Skin epidermis (tissue), 12 donors: Measurements from ENCODE around the gene ZER1.

Experiments used
- H3K27ac ChIP-seq, 21 experiments: fragments of 200-600 bp; sonication (generic) in 11 of 21; one replicate each; pipeline ENCODE4 v1.5.0; 2020; ENCODE audit warnings: mild to moderate bottlenecking in 3 of 21, inconsistent platforms in 2 of 21, moderate library complexity in 2 of 21
- H3K4me3 ChIP-seq, 7 experiments: fragments of 200-600 bp; sonication (generic) in 2 of 7; one replicate each; pipeline ENCODE4 v1.5.0; 2020; ENCODE audit warnings: inconsistent platforms in 2 of 7, mild to moderate bottlenecking in 2 of 7, moderate library complexity in 1 of 7

Gene ZER1

GRCh38 chr9:128750926-128751595, 20.7 kb downstream of the ZER1 start:
- H3K4me3 ChIP-seq, result no peak overlapping the region
- H3K27ac ChIP-seq, result no peak overlapping the region

DNA sequence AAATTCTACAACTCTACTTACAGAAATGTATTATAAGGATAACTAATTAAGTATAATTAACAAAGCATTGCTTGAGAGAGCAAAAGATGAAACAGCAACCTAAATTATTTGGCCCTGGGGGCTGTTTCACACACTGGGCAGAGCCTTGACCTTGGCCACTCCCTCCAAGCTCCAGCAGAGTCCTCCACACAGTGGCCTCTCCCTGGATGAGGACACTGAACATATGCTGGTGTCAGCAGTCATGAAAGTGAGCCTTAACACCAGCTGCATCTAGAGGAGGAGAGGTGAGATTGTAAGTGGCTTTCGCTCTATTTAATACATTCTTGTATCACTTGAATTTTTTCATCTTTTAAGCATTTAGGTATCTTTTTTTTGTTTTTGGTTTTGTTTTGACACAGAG, 24.5 kb downstream of the ZER1 start:
- Histone ChIP-seq H3K4me3 (no peak overlapping the region), H3K27ac (no peak overlapping the region)

DNA sequence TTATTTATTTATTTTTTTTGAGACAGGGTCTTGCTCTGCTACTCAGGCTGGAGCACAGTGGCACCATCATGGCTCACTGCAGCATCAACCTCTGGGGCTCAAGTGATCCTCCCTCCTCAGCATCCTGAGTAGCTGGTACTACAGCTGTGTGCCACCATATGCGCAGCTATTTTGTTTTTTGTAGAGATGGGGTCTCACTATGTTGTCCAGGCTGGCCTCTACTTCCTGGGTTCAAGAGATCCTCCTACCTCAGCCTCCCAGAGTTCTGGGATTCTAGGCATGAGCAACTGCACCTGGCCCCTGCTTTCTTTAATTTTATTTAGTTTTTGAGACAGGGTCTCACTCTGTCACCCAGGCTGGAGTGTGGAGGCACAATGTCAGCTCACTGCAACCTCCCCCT, 28.3 kb downstream of the ZER1 start:
- H3K4me3 ChIP-seq, result no peak overlapping the region
- H3K27ac ChIP-seq, result no peak overlapping the region

DNA sequence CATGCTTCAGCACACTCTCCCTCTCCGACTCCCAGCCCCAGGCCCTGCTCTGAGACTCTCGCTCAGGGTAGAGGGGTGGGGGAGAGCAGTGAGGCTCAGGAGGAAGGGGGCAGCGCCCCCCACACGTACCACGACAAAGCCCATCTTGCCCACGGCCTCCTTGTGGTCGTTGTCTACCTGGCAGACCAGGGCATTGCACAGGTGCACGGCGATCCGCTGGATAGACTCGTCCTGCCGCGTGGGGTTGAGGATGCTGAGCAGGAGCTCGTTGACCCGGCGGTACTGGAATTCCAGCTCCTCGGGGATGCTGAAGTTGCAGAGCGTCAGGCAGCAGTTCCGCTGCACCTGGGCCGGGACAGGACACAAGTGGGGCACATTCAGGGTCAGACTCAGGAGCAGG, 29.3 kb downstream of the ZER1 start:
- no peak overlapping the region for H3K4me3 ChIP-seq

DNA sequence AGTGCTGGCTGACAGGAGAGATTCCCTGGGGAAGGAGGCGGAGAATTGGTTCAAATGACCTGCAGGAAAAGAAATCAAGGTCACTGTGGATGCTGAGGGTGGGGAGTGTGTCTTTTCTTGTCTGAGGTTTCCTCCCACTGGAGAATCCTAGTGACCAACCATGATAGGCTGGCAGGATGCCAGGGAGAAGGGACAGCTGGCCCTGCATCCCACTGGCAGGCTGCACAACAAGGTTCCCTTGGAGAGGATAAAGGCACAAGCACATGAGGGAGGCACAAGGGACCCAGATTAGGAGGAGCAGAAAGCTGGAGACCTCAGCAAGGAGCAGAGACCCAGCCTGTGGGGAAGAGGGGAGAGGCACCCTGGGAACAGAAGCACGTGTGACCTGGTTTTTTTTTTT, 36.4 kb downstream of the ZER1 start:
- H3K27ac ChIP-seq, result peak overlapping the region in 1 of 21 experiments; percentile 30

More for the DNA sequence above, 29.3 kb downstream of the ZER1 start:
- H3K27ac ChIP-seq, result no peak overlapping the region

GRCh38 chr9:128733256-128733655, 38.5 kb downstream of the ZER1 start:
- Histone ChIP-seq H3K4me3 (no peak overlapping the region), H3K27ac (peak overlapping the region in 1 of 21 experiments; percentile 4)

More for the DNA sequence above, 36.4 kb downstream of the ZER1 start:
- no peak overlapping the region for H3K4me3 ChIP-seq

DNA sequence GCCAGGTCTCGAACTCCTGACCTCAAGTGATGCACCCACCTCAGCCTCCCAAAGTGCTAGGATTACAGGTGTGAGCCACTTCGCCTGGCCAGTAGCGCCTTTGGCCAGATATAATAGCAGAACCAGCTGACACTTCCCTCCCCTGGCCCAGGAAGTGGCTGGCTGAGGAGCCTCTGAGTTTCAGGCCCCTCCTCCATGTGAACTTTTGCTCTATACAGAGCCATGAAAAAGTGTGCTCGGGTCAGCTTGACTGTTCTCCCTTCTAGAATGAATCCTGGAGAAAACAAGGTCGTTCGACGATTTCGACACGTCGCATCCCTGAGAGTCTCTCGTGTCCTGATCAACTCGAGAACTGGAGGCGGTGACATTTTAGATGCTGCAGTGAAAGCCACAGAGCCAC, 39.2 kb downstream of the ZER1 start:
- Histone ChIP-seq H3K27ac (no peak overlapping the region), H3K4me3 (no peak overlapping the region)

DNA sequence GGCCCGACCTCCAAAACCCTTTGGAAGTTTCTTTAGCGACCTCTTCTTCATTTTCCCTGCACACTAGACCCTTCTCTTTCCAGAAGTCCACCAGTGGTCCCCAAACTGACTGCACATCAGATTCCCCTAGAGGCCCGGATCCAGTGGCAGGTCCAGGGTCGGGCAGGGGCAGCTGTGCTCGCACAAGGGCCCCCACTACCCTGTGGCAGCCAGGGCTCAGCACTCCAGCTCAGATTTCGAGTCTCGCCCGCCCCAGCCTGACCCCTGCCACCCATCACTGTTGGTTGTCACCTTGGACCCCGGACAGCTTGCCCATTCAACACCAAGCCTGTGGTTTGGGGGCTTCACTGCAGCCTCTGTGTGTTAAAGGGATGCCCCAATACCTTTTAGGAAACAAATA, 40.0 kb downstream of the ZER1 start:
- Histone ChIP-seq H3K27ac (no peak overlapping the region), H3K4me3 (no peak overlapping the region)

DNA sequence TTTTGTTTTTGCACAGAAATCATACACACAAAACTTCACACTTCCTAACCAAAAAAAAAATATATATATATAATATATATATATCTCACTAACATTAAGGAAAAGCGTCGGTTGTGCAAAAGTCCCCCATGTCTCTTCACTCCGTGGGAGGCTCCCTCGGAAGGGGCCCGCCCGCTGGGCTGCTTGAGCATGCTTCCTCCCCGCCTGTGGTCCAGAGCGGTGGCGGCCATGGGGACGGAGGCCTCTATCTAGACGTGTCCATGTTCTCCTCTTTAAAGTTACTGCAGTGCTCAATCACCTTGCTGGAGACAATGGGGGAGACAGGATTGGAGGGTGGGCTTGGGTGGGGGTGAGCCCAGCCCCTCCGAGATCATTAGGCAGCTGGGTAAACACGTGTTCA, 40.6 kb downstream of the ZER1 start:
- no peak overlapping the region for H3K4me3 ChIP-seq

GRCh38 chr9:128729766-128730517, 41.8 kb downstream of the ZER1 start:
- H3K27ac ChIP-seq, result no peak overlapping the region

More for the DNA sequence above, 40.6 kb downstream of the ZER1 start:
- H3K27ac ChIP-seq, result no peak overlapping the region

DNA sequence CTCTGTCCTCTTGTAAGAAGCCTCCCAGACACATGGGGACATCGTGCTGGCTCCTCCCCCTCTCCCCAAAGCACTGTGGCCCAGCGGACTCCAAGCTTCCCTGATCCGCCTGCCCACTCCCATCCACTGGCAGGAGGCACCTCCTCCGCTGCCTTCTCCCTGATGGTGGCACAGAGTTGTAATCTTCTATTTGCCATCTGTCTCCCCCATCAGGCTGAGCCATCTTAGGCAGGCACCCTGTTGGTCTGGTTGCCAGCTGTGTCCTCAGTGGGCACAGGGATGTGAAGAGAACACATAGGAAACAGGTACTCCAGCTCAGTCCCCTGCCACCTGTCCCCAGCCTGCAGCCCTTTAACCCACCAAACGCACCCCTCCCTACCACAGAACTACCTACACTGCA, 42.4 kb downstream of the ZER1 start:
- no peak overlapping the region for H3K4me3 ChIP-seq

More at GRCh38 chr9:128729766-128730517, 41.8 kb downstream of the ZER1 start:
- no peak overlapping the region for H3K4me3 ChIP-seq

DNA sequence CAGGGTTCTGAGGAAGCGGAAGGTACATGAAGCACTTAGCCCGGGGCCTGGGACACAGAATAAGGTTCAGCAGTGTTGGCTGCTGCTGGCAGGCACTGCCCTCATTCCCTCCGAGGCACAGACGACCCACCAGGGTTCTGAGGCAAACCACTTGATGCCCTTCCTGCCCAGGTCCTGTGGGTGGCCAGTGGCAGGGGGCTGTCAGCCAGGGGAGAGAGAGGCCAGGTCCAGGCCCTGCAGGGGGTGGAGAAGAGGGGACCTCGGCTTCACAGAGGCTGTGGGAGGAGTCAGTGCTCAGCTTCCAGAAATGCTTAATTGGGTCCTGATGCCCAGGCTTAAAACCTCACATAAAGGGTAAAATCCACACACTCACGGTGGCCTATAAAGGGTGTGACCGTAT, 43.4 kb downstream of the ZER1 start:
- no peak overlapping the region for H3K4me3 ChIP-seq
- no peak overlapping the region for H3K27ac ChIP-seq

More for the DNA sequence above, 42.4 kb downstream of the ZER1 start:
- H3K27ac ChIP-seq, result no peak overlapping the region

DNA sequence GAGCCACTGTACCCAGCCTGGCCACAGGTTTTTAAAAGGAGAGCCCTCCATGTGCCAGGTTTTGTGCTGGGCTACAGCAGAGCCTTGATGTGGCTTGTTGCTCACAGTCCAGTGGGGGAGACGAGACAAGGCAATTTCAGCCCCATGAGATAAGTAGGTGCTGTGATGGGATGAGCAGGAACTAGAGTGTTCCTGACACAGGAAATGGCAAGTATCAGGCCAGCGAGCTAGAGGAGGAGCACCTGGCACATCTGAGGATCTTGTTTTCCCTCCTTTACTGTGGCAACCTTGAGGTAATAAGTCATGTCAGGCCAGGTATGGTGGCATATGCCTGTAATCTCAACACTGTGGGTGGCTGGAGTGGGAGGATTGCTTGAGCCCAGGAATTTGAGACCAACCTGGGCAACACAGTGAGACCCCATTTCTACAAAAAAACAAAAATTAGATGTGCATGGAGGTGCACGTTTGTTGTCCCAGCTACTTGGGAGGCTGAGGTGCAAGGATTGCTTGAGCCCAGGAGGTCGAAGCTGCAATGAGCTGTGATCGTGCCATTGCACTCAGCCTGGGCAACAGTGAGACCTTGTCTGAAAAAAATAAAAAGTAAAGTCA, 44.0 kb downstream of the ZER1 start:
- H3K4me3 ChIP-seq, result no peak overlapping the region
- peak overlapping the region in 1 of 21 experiments; percentile 28 for H3K27ac ChIP-seq

- H3K27ac ChIP-seq, result peak overlapping the region in 15 of 21 experiments; percentile 23 to 88 (median 73)
- peak overlapping the region; percentile 52 to 80 (median 68) for H3K4me3 ChIP-seq
Observed at GRCh38 chr9:128724744-128725211, 46.9 kb downstream of the ZER1 start.

GRCh38 chr9:128723866-128724743, 47.6 kb downstream of the ZER1 start, which contains the start of gene ZDHHC12:
ZDHHC12 (minus strand) TSS chr9:128724127; CDS start chr9:128724093, 34 bp downstream.
- peak within 1 kb of the TSS; percentile 52 to 80 (median 68) for H3K4me3 ChIP-seq
- H3K27ac ChIP-seq, result peak within 1 kb of the TSS; percentile 6 to 88 (median 73)

DNA sequence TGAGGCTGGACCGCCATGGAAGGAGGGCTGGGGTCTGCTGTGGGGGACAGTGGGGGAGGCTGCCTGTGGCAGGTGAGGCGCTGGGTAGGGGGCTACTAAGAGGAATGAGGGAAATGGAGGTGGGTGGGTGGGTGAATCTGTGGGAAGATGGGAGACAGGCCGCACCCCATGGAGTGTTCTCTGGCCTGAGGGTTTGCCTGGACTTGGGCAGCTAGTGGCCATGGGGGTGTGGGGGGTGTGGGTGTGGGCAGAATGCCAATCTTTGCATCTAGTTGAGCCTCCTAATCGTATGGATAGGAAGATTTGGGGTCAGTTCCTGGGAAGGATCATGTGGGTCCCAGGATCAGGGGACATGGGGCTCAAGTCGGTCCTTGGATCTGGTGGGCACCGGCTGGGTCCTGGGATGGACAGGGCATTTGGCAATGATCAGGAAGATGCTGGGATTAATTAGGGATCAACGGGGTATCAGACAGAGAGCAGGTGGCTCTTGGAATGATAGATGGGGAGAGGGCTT, 48.3 kb downstream of the ZER1 start:
- Histone ChIP-seq H3K4me3 (peak overlapping the region; percentile 52 to 80 (median 68)), H3K27ac (peak overlapping the region; percentile 6 to 88 (median 73))

DNA sequence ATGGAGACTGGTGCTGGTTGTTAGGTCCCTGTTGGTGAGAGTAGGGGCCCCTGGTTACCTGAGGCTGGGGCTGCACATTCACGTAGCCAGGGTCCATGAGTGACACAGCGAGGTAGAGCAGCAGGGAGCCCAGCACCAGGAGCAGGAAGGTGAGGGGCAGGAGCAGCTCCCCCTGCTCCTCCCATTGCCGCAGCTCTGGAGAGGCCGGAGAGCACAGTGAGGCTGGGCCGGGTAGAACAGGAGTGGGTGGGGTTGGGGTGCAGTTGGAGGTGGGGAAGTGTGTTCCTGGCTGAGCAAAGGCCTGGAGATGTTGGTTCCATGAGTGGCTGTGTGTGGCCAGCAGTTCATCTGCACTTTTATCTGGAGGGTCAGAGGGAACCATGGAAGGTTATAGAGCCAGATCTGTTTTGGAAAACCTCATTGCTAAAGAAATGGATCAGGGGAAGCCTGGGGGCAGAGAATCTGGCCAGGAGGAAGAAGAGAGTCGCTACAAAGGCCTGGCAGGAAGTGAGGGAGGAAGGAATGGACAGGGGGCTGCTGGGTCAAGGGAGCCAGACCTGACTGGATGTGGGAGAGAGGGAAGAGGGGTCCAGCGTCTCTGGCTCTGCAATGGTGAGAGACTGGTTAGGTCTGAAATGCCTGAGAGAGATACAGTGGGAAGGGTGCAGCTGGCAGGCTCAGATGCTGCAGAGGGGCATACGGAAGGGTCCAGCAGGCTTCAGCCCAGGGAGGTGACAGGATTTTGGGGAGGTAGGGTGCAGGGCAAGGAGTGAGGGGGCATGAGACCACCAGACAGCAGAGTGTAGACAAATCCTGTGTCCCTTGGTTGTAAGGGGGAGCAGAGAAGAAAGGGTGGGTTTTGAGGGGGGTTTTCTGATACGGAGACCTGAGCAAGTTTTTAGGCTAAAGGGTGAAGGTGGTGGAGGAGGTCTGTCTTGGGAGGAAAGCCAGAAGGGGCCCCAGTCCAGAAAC, 49.1 kb downstream of the ZER1 start:
- Histone ChIP-seq H3K4me3 (peak overlapping the region in 3 of 7 experiments; percentile 60 to 80 (median 68)), H3K27ac (peak overlapping the region in 12 of 21 experiments; percentile 6 to 87 (median 73))

- Histone ChIP-seq H3K4me3 (no peak overlapping the region), H3K27ac (no peak overlapping the region)
Observed at GRCh38 chr9:128721487-128722010, 50.2 kb downstream of the ZER1 start.
